ENCODE results near the gene ATP8B3.

GRCh38 chr19:1783354-1783753, 28.7 kb downstream of the ATP8B3 start:
- TF ChIP-seq POLR2A (IDR thresholded peaks at IDR 0.05; ENCODE audit: low read depth, low read length) (no peak), POLR2AphosphoS5 (IDR thresholded peaks at IDR 0.05; ENCODE audit: low read depth, low read length) (no peak), TAF1 (IDR thresholded peaks at IDR 0.05; ENCODE audit: low read depth, low read length) (no peak), POU2F2 (IDR thresholded peaks at IDR 0.05; ENCODE audit: low read depth, low read length) (no peak), SPI1 (IDR thresholded peaks at IDR 0.05; ENCODE audit: low read depth, low read length) (no peak), PAX5 (IDR thresholded peaks at IDR 0.05; ENCODE audit: insufficient read depth, low read length, severe bottlenecking) (no peak)
